ENCODE results near the gene MORF4L2. TPM values are rescaled to one million over a fixed set of nuclear protein-coding genes. Genes with fewer than 3 reads are reported as not detected.
"Not testable (repeated sequence)": the region's sequence is repeated elsewhere in the genome, so short reads cannot be mapped to it uniquely, and the experiment has no call there.

Gene MORF4L2
- total and polyA plus RNA-seq, 2 donors (not counting 1 experiment from before 2014, with no cell fraction given): 69.3 to 103 TPM

DNA sequence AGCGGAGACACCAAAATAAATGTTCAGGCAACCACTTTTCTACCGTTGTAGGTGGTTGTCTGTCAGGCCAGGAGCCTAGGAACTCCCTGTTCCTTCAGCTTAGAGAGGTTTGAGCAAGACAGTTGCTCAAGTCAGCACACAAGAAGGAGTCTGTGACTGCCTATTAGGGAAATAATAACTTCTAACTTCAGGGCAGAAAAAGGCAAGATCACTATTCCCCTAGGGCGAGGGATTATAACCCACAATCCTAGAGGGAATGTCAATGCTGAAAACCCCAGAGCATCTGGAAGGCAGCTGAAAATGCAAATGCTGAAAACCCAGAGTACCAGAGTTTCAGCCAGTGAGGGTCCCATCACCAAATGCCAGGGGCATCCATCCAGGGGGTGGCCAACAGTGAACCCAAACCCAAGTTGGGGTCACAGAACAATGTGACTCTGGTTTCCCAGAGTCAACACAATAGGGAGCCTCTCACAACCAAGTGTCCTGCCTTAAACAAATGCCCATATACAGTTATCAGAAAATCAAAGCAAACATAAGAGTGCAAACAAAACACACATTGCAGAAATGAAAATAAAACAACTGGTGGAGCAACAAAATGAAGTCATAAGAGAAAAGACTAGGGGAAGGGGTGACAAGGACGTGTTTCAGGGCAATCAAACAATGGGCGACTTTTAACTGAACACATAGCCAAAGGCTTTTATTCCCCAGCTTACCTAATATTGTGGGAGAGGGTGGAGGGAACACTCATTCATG, 27.6 kb downstream of the MORF4L2 start:
- no peaks in the 10 kb centered on the region for H3K79me2 ChIP-seq (ENCODE audit: control insufficient read depth, insufficient read depth, low read length)
- H3K27me3 ChIP-seq (replicated peaks in 1 of 4; ENCODE audit: control extremely low read depth in 1 of 4, control insufficient read depth in 3 of 4, insufficient read depth in 4 of 4, low read length in 3 of 4): peaks cover 0 to 5% (median 0%) of the 10 kb centered on the region in 4 experiments
- H2AFZ ChIP-seq (ENCODE audit: insufficient read depth, low read depth, low read length, poor library complexity, severe bottlenecking): no peak overlapping the region
- H4K20me1 ChIP-seq (ENCODE audit: control insufficient read depth, insufficient read depth, low read length, poor library complexity, severe bottlenecking): no peaks in the 10 kb centered on the region
- no peak overlapping the region for H3K9ac ChIP-seq (ENCODE audit: low read length)
- Mint-ChIP-seq H3K27me3 (peaks cover 12% of the 10 kb centered on the region), H3K4me3 (no peak overlapping the region), H3K4me1 (no peaks in the 10 kb centered on the region), H3K27ac (no peak overlapping the region), H3K9me3 (ENCODE audit: insufficient read depth) (no peaks in the 10 kb centered on the region)
- ChIA-PET POLR2A (no interaction called here), CTCF (no interaction called here)
- no peak for TF ChIP-seq EZH2 (IDR thresholded peaks at IDR 0.05; ENCODE audit: borderline replicate concordance, insufficient read depth, low read depth, low read length, poor library complexity, severe bottlenecking)
- TF ChIP-seq, protein P1, sequence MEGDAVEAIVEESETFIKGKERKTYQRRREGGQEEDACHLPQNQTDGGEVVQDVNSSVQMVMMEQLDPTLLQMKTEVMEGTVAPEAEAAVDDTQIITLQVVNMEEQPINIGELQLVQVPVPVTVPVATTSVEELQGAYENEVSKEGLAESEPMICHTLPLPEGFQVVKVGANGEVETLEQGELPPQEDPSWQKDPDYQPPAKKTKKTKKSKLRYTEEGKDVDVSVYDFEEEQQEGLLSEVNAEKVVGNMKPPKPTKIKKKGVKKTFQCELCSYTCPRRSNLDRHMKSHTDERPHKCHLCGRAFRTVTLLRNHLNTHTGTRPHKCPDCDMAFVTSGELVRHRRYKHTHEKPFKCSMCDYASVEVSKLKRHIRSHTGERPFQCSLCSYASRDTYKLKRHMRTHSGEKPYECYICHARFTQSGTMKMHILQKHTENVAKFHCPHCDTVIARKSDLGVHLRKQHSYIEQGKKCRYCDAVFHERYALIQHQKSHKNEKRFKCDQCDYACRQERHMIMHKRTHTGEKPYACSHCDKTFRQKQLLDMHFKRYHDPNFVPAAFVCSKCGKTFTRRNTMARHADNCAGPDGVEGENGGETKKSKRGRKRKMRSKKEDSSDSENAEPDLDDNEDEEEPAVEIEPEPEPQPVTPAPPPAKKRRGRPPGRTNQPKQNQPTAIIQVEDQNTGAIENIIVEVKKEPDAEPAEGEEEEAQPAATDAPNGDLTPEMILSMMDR (IDR thresholded peaks at IDR 0.05): no peak
- no peak overlapping the region for H3K4me3 ChIP-seq (ENCODE audit: control extremely low read depth in 1 of 5, extremely low read depth in 1 of 5, insufficient read depth in 1 of 5, low read depth in 2 of 5, low read length in 4 of 5)
- no peaks in the 10 kb centered on the region for H3K4me1 ChIP-seq (ENCODE audit: control insufficient read depth in 2 of 2, insufficient read depth in 2 of 2, low read length in 2 of 2)
- no peak overlapping the region for H3K27ac ChIP-seq (ENCODE audit: low read length in 2 of 2)
- no peaks in the 10 kb centered on the region for H3K9me3 ChIP-seq (ENCODE audit: control extremely low read depth in 1 of 3, control insufficient read depth in 2 of 3, insufficient read depth in 1 of 3, low read length in 2 of 3)
- no CpG with 5 or more reads among the region's 5 CpGs for WGBS (ENCODE audit: insufficient coverage)
- ATAC-seq (ENCODE audit: low read depth): no peak
- intact Hi-C loops (cut with micrococcal nuclease): no loop called here
- no peak overlapping the region for H3K4me2 ChIP-seq (replicated peaks; ENCODE audit: low read depth, low read length, poor library complexity, severe bottlenecking)
- no peak for DNase-seq
- H3K36me3 ChIP-seq (replicated peaks in 1 of 2; ENCODE audit: control extremely low read depth in 1 of 2, control insufficient read depth in 1 of 2, extremely low read depth in 1 of 2, insufficient read depth in 2 of 2, low read length in 1 of 2): no peaks in the 10 kb centered on the region

DNA sequence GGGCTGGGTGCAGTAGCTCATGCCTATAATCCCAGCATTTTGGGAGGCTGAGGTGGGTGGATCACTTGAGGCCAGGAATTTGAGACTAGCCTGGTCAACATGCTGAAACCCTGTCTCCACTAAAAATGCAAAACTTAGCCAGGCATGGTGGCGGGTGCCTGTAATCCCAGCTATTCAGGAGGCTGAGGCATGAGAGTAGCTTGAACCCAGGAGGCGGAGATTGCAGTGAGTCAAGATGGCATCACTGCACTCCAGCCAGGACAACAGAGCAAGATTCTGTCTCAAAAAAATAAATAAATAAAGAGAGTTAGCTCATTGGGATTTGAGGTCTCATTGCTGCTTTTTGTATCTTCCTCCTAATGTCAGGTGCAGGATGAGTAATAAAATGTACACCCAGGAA, 29.4 kb downstream of the MORF4L2 start:
- H2AFZ ChIP-seq (ENCODE audit: insufficient read depth, low read depth, low read length, poor library complexity, severe bottlenecking); intact Hi-C loops (cut with micrococcal nuclease); H3K4me2 ChIP-seq (replicated peaks; ENCODE audit: low read depth, low read length, poor library complexity, severe bottlenecking); H3K27me3 Mint-ChIP-seq; CTCF ChIA-PET; H3K27ac ChIP-seq (ENCODE audit: low read length in 2 of 2); H3K4me1 Mint-ChIP-seq; H3K79me2 ChIP-seq (ENCODE audit: control insufficient read depth, insufficient read depth, low read length); H3K27ac Mint-ChIP-seq; POLR2A ChIA-PET; ATAC-seq (ENCODE audit: low read depth); H3K4me3 Mint-ChIP-seq; H3K9me3 Mint-ChIP-seq (ENCODE audit: insufficient read depth); H3K4me3 ChIP-seq (ENCODE audit: control extremely low read depth in 1 of 5, extremely low read depth in 1 of 5, insufficient read depth in 1 of 5, low read depth in 2 of 5, low read length in 4 of 5); H3K36me3 ChIP-seq (replicated peaks in 1 of 2; ENCODE audit: control extremely low read depth in 1 of 2, control insufficient read depth in 1 of 2, extremely low read depth in 1 of 2, insufficient read depth in 2 of 2, low read length in 1 of 2); H3K4me1 ChIP-seq (ENCODE audit: control insufficient read depth in 2 of 2, insufficient read depth in 2 of 2, low read length in 2 of 2); H3K9ac ChIP-seq (ENCODE audit: low read length); H4K20me1 ChIP-seq (ENCODE audit: control insufficient read depth, insufficient read depth, low read length, poor library complexity, severe bottlenecking); H3K9me3 ChIP-seq (ENCODE audit: control extremely low read depth in 1 of 3, control insufficient read depth in 2 of 3, insufficient read depth in 1 of 3, low read length in 2 of 3); H3K27me3 ChIP-seq (replicated peaks in 1 of 4; ENCODE audit: control extremely low read depth in 1 of 4, control insufficient read depth in 3 of 4, insufficient read depth in 4 of 4, low read length in 3 of 4); DNase-seq: not testable (repeated sequence)
- WGBS (ENCODE audit: insufficient coverage): 100% methylated on average over 1 of the region's 2 CpGs
